Loucy (cell line): ENCODE data around the gene RAB33A.

ENCODE experiments used
- H2AFZ ChIP-seq: fragments of 200-600 bp; sonication (generic); 2 replicates; pipeline ENCODE4 v1.6.0; 2016; ENCODE audit warnings: antibody characterized with exemption, mild to moderate bottlenecking, low read length, moderate library complexity
- H3F3A ChIP-seq: fragments of 200-600 bp; 2 replicates; pipeline ENCODE4 v1.6.0; 2016; ENCODE audit warnings: antibody characterized with exemption, low read depth, mild to moderate bottlenecking
- H3K27me3 ChIP-seq: fragments of 200-600 bp; sonication (generic); 2 replicates; pipeline ENCODE4 v1.6.1; 2014; ENCODE audit warnings: low read length, mild to moderate bottlenecking; ENCODE audit not compliant: insufficient read depth, poor library complexity, severe bottlenecking
- H3K36me3 ChIP-seq: fragments of 200-600 bp; sonication (generic); 2 replicates; pipeline ENCODE4 v1.6.1; 2016; ENCODE audit warnings: low read length; ENCODE audit not compliant: insufficient read depth
- H3K4me1 ChIP-seq: fragments of 200-600 bp; sonication (generic); 2 replicates; pipeline ENCODE4 v1.5.1; 2014; ENCODE audit warnings: low read length, mild to moderate bottlenecking; ENCODE audit not compliant: insufficient read depth, poor library complexity, severe bottlenecking
- H3K4me2 ChIP-seq: fragments of 200-600 bp; sonication (generic); 2 replicates; pipeline ENCODE4 v1.6.0; 2014; ENCODE audit warnings: antibody characterized with exemption, low read length, low read depth, mild to moderate bottlenecking; ENCODE audit not compliant: poor library complexity, severe bottlenecking
- H3K4me3 ChIP-seq: fragments of 200-600 bp; sonication (generic); 2 replicates; pipeline ENCODE4 v1.5.1; 2014; ENCODE audit warnings: low read length, mild to moderate bottlenecking, mixed read lengths; ENCODE audit not compliant: poor library complexity, severe bottlenecking
- H3K79me2 ChIP-seq: fragments of 200-600 bp; sonication (generic); 2 replicates; pipeline ENCODE4 v1.6.1; 2014; ENCODE audit warnings: low read length; ENCODE audit not compliant: insufficient read depth
- H3K9ac ChIP-seq: fragments of 200-600 bp; sonication (generic); 2 replicates; pipeline ENCODE4 v1.6.0; 2014; ENCODE audit warnings: mild to moderate bottlenecking, low read depth, low read length, moderate library complexity; ENCODE audit not compliant: poor library complexity, severe bottlenecking
- H3K9me2 ChIP-seq: fragments of 200-600 bp; sonication (generic); replicated peaks from 2 replicates; pipeline ENCODE4 v1.6.1; 2016; ENCODE audit warnings: low read depth, low read length, mixed read lengths
- H3K9me3 ChIP-seq: fragments of 200-600 bp; sonication (generic); 2 replicates; pipeline ENCODE4 v1.6.1; 2014; ENCODE audit warnings: mild to moderate bottlenecking, antibody characterized with exemption, low read length, low read depth; ENCODE audit not compliant: insufficient read depth
- H4K20me1 ChIP-seq: fragments of 200-600 bp; sonication (generic); 2 replicates; pipeline ENCODE4 v1.6.0; 2014; ENCODE audit warnings: antibody characterized with exemption, low read length, mild to moderate bottlenecking; ENCODE audit not compliant: insufficient read depth, poor library complexity, severe bottlenecking
- CTCF ChIP-seq: fragments of 200-600 bp; sonication (generic); conservative IDR thresholded peaks from 2 replicates; pipeline ENCODE4 v1.5.1; 2014; ENCODE audit warnings: mild to moderate bottlenecking, antibody characterized with exemption, low read length
- EZH2phosphoT487 ChIP-seq: fragments of 200-600 bp; IDR thresholded peaks from 2 replicates; pipeline ENCODE4 v1.6.1; 2018; ENCODE audit warnings: antibody characterized with exemption, mild to moderate bottlenecking, moderate library complexity, borderline replicate concordance

RAB33A gene

GRCh38 chrX:130186651-130187050 lies 14.9 kb downstream of the RAB33A start:
- Histone ChIP-seq H3K36me3 (peaks cover 8% of the 10 kb centered on the region; the same call in 1 of the 2 replicates), H3K4me3 (no peak overlapping the region), H3K9me2 (no peaks in the 10 kb centered on the region), H3K79me2 (peaks cover 2% of the 10 kb centered on the region; the same call in 1 of the 2 replicates), H2AFZ (no peak overlapping the region), H3F3A (no peaks in the 10 kb centered on the region), H3K4me2 (no peak overlapping the region), H4K20me1 (no peaks in the 10 kb centered on the region), H3K27me3 (no peaks in the 10 kb centered on the region), H3K4me1 (no peaks in the 10 kb centered on the region), H3K9ac (no peak overlapping the region), H3K9me3 (no peaks in the 10 kb centered on the region)
- no peak for TF ChIP-seq CTCF
- TF ChIP-seq EZH2phosphoT487: no peak

GRCh38 chrX:130190801-130191200 lies 19.0 kb downstream of the RAB33A start:
- Histone ChIP-seq H3K4me3 (no peak overlapping the region), H3K27me3 (no peaks in the 10 kb centered on the region), H2AFZ (no peak overlapping the region), H3K9ac (no peak overlapping the region), H3K4me1 (no peaks in the 10 kb centered on the region), H3K9me2 (no peaks in the 10 kb centered on the region), H3K79me2 (no peaks in the 10 kb centered on the region), H4K20me1 (no peaks in the 10 kb centered on the region), H3K9me3 (no peaks in the 10 kb centered on the region), H3K4me2 (no peak overlapping the region), H3K36me3 (no peaks in the 10 kb centered on the region), H3F3A (no peaks in the 10 kb centered on the region)
- no peak for TF ChIP-seq CTCF
- TF ChIP-seq EZH2phosphoT487: no peak

- Histone ChIP-seq H4K20me1 (no peaks in the 10 kb centered on the region), H3K4me3 (no peak overlapping the region), H2AFZ (no peak overlapping the region), H3K27me3 (no peaks in the 10 kb centered on the region), H3K36me3 (no peaks in the 10 kb centered on the region), H3K79me2 (no peaks in the 10 kb centered on the region), H3K4me2 (no peak overlapping the region), H3F3A (no peaks in the 10 kb centered on the region), H3K4me1 (no peaks in the 10 kb centered on the region), H3K9me3 (no peaks in the 10 kb centered on the region), H3K9ac (no peak overlapping the region), H3K9me2 (no peaks in the 10 kb centered on the region)
- TF ChIP-seq CTCF: no peak
- TF ChIP-seq EZH2phosphoT487: no peak
These were observed 24.7 kb downstream of the RAB33A start for GRCh38 chrX:130196466-130196865.
